Activated CD8-positive, alpha-beta memory T cell treated with anti-CD3 and anti-CD28 coated beads for 36 hours (primary cell): ENCODE data around the gene ZMYND8. TPM values are rescaled to one million over a fixed set of nuclear protein-coding genes. Genes with fewer than 3 reads are reported as not detected.
"Not testable (repeated sequence)": the region's sequence is repeated elsewhere in the genome, so short reads cannot be mapped to it uniquely, and the experiment has no call there.

ENCODE experiments used
- CTCF ChIA-PET: fragments of 350-600 bp; sonication (Branson Sonifier 250); formaldehyde crosslinking; loops from one replicate; lab custom pipeline; 2021; ENCODE audit warnings: antibody characterized with exemption; lab: Charles Lee
- POLR2A ChIA-PET: fragments of 350-600 bp; sonication (Branson Sonifier 250); formaldehyde crosslinking; loops from one replicate; lab custom pipeline; 2021; ENCODE audit warnings: antibody characterized with exemption; lab: Charles Lee
- total RNA-seq, 2 experiments: library from RNA; stranded (reverse); gene quantifications; one replicate each; pipeline ENCODE4 v1.2.3, GENCODE V29; 2021

ZMYND8 gene
- total RNA-seq, 2 experiments from 2014 or later, result 28.7 to 29.1 TPM

DNA sequence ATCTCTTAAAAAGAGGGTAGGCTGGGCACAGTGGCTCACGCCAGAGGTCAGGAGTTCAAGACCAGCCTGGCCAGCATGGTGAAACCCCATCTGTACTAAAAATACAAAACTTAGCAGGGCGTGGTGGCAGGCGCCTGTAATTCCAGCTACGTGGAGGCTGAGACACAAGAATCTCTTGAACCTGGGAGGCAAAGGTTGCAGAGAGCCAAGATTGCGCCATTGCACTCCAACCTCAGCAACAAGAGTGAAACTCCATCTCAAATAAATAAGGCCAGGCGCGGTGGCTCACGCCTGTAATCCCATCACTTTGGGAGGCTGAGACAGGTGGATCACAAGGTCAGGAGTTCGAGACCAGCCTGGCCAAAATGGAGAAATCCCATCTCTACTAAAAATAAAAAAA, 48.9 kb downstream of the ZMYND8 start:
- CTCF ChIA-PET, result interaction anchor here (3.4 kb wide), 1 partner anchor 76 kb away, joined by 9 read pairs; no protein-coding TSS in a partner anchor
- POLR2A ChIA-PET, result not testable (repeated sequence)

GRCh38 chr20:47306755-47307370, 49.6 kb downstream of the ZMYND8 start:
- CTCF ChIA-PET, result interaction anchor here (3.4 kb wide), 1 partner anchor 77 kb away, joined by 9 read pairs; no protein-coding TSS in a partner anchor
- POLR2A ChIA-PET, result no interaction called here

DNA sequence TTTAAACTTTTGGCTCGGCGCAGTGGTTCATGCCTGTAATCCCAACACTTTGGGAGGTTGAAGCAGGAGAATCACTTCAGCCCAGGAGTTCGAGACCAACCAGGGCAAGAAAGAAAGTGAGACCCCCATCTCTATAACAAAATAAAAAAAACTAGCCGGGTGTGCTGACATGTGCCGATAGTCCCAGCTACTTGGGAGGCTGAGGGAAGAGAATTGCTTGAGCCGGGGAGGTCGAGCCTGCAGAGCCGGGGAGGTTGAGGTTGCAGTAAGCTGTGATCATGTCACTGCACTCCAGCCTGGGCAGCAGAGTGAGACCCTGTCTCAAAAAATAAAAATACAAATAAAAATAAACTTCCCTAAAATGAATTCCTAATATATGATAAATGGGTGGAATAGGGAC, 50.4 kb downstream of the ZMYND8 start:
- ChIA-PET POLR2A (no interaction called here), CTCF (interaction anchor here (3.4 kb wide), 1 partner anchor 78 kb away, joined by 9 read pairs; no protein-coding TSS in a partner anchor)

GRCh38 chr20:47305667-47306066, 50.8 kb downstream of the ZMYND8 start:
- POLR2A ChIA-PET, result no interaction called here

GRCh38 chr20:47304287-47304686, 52.2 kb downstream of the ZMYND8 start:
- ChIA-PET CTCF (interaction anchor here (0.9 kb wide), 1 partner anchor 80 kb away, joined by 3 read pairs; no protein-coding TSS in a partner anchor), POLR2A (no interaction called here)

More at GRCh38 chr20:47305667-47306066, 50.8 kb downstream of the ZMYND8 start:
- CTCF ChIA-PET, result interaction anchor here (3.4 kb wide), 1 partner anchor 78 kb away, joined by 9 read pairs; no protein-coding TSS in a partner anchor

GRCh38 chr20:47303736-47304135, 52.8 kb downstream of the ZMYND8 start:
- CTCF ChIA-PET, result no interaction called here
- POLR2A ChIA-PET, result no interaction called here

DNA sequence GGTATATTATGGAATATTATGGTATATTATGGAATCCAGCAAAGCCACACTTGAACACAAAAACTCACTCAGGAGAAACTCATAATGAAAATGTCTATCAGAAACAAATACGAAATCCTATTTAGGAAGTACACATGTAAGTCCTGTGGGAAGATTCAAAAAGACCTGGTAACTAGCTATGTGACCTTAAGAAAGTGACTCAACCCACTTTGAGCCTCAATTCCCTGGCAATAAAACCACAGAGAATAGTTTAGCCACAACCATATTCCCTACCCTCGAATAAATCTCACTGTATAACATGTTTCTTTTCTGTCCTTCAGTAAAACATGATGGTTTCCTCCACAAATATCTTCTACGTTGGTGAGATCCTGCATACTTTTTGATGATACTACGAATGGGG, 56.4 kb downstream of the ZMYND8 start:
- POLR2A ChIA-PET, result no interaction called here
- CTCF ChIA-PET, result no interaction called here

DNA sequence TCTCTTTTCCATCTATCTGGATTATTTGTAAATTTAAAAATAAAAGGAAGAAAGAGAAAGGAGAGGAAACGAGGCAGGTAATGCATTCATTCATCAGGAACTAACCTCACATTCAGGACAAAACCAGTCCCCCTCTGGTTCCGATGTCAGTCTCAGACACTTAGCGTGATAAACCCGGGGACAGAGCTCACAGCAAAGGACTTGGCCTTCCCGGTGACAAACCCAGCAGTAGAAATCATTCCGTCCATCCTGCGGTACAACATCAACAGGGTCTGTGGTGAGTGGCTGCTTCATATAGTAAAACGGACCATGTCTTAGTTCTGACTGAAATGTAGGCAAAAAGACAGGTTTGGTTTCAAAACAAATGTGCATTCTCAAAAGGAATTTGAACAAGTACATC, 57.9 kb downstream of the ZMYND8 start:
- POLR2A ChIA-PET, result no interaction called here
- CTCF ChIA-PET, result interaction anchor here (0.8 kb wide), 1 partner anchor 86 kb away, joined by 3 read pairs; no protein-coding TSS in a partner anchor

- CTCF ChIA-PET, result interaction anchor here (1.5 kb wide), 1 partner anchor 86 kb away, joined by 11 read pairs; no protein-coding TSS in a partner anchor
- POLR2A ChIA-PET, result no interaction called here
Measured at GRCh38 chr20:47297746-47298145, 58.8 kb downstream of the ZMYND8 start.

DNA sequence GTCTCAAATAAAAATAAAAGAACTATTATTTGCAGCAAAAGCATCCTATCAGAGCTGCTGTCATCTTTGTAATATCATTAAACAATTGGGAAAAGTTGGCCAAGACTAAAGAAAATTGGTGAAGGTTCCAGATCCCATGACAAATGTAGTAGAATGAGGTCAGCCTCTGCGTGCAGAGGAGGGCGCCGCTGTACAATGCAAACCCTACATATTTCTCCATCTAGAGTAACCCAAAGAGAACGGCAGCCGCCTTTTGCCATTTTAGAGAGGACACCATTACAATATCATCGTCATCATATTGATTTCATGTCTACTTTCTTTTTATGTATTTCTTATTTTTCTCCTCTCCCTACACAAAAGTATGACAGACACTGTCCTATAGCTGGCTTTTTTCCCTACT, 59.5 kb downstream of the ZMYND8 start:
- CTCF ChIA-PET, result interaction anchor here (0.7 to 1.5 kb wide), 2 partner anchors 24 to 87 kb away, joined by 3 to 11 read pairs; no protein-coding TSS in a partner anchor
- POLR2A ChIA-PET, result no interaction called here

- ChIA-PET POLR2A (no interaction called here), CTCF (interaction anchor here (1.5 kb wide), 1 partner anchor 88 kb away, joined by 11 read pairs; no protein-coding TSS in a partner anchor)
Measured at GRCh38 chr20:47295921-47296426, 60.5 kb downstream of the ZMYND8 start.

GRCh38 chr20:47295129-47295813, 61.2 kb downstream of the ZMYND8 start:
- ChIA-PET CTCF (no interaction called here), POLR2A (no interaction called here)

DNA sequence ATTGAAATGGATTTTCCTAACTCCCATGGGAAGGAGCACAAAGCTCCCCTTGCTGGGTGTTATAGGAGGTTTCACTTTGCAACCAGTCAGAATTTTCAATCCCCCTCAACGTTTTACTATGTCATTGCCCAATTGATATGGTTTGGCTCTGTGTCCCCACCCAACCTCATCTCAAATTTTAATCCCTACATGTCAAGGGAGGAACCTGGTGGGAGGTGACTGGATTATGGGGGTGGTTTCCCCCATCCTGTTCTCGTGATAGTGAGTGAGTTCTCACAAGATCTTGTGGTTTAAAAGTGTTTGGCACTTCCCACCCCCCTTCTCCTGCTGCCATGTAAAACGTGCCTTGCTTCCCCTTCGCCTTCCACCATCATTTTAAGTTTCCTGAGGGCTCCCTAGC, 62.9 kb downstream of the ZMYND8 start:
- CTCF ChIA-PET, result no interaction called here
- POLR2A ChIA-PET, result no interaction called here

DNA sequence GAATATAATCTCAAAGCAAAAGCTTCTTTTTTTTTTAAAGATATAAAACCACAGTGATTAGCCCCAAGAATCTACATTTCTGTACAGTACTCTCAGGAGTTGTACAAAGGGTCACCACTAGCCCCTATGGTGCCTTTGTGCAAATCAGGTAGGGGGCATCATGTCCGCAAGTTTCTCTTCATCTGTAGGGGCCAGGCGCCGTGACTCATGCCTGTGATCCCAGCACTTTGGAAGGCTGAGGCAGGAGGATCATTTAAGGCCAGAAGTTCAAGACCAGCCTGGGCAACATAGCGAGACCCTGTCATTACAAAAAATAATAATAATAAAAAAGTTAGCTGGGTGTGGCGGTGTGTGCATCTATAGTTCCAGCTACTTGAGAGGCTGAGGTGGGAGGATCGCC, 63.9 kb downstream of the ZMYND8 start:
- POLR2A ChIA-PET, result no interaction called here

GRCh38 chr20:47290666-47291430, 65.7 kb downstream of the ZMYND8 start:
- ChIA-PET POLR2A (no interaction called here), CTCF (interaction anchor here (0.6 to 1.6 kb wide), 2 partner anchors 92 to 93 kb away, joined by 3 to 4 read pairs; no protein-coding TSS in a partner anchor)

More for the DNA sequence above, 63.9 kb downstream of the ZMYND8 start:
- CTCF ChIA-PET, result no interaction called here

DNA sequence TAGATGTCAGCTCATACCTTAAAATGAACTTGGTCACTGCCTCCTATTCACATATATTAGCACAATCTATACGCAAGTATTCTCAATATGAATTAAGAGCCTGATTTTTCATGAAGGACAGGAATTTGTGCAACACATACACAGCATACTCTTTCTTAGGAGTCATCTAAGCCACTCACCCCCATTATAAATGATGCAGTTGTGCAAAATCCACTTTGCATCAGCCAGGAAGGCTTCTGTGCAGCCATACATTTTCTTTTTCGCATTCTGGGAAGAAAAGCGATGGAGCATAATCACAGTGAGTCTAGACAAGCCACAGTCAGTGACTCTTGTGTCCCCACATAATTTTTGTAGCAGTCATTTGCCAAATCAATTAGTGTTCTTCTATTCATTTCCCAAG, 66.5 kb downstream of the ZMYND8 start:
- ChIA-PET CTCF (interaction anchor here (0.6 to 1.6 kb wide), 2 partner anchors 93 to 94 kb away, joined by 3 to 4 read pairs; no protein-coding TSS in a partner anchor), POLR2A (no interaction called here)

DNA sequence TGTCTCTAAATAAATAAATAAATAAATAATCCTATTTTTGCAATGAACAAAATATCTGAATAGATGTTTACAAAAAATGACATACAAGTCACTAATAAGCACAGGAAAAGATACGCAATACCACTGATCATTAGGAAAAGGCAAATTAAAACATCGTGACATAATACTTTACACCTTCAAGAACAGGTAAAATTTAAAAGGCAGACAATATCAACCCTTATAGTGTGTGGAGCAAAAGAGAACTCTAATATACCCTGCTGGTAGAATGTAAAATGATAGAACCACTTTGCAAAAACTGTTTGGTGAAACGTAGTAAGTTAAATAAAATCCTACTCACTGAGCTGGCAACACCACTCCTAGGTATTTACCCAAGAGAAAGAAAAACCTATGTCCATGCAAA, 67.4 kb downstream of the ZMYND8 start:
- CTCF ChIA-PET, result interaction anchor here (1.6 kb wide), 1 partner anchor 95 kb away, joined by 3 read pairs; no protein-coding TSS in a partner anchor
- POLR2A ChIA-PET, result no interaction called here

GRCh38 chr20:47288530-47288929, 68.0 kb downstream of the ZMYND8 start:
- POLR2A ChIA-PET, result interaction anchor here (0.5 to 0.6 kb wide), 2 partner anchors 72 to 259 kb away, joined by 4 to 5 read pairs; no protein-coding TSS in a partner anchor
- CTCF ChIA-PET, result interaction anchor here (0.6 kb wide), 1 partner anchor 42 kb away, joined by 3 read pairs; no protein-coding TSS in a partner anchor

- ChIA-PET POLR2A (interaction anchor here (0.6 kb wide), 1 partner anchor 46 kb away, joined by 6 read pairs; no protein-coding TSS in a partner anchor), CTCF (no interaction called here)
Measured at GRCh38 chr20:47287609-47288144, 68.8 kb downstream of the ZMYND8 start.
